Measurements from ENCODE around the gene WT1.

DNA sequence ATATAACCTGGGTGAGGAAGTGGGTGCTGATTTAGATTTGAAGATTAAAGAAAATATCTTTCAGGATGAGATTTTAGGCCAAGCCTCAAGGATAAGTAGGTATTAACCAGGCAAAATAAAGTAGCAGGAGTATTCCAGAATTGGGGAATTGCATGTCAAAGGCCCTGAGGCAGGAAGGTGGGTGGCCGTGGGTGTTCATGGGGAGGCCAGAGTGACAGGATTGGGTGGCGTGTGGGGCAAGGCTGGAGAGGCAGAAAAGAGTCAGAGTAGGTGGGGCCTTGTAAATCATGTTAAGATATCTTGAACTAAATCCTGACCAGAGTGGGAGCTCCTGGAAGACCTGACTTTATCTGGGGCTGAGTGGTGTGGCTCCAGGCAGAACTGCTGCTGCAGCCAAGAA, 19.7 kb upstream of the WT1 start:
- TF ChIP-seq, protein P1, sequence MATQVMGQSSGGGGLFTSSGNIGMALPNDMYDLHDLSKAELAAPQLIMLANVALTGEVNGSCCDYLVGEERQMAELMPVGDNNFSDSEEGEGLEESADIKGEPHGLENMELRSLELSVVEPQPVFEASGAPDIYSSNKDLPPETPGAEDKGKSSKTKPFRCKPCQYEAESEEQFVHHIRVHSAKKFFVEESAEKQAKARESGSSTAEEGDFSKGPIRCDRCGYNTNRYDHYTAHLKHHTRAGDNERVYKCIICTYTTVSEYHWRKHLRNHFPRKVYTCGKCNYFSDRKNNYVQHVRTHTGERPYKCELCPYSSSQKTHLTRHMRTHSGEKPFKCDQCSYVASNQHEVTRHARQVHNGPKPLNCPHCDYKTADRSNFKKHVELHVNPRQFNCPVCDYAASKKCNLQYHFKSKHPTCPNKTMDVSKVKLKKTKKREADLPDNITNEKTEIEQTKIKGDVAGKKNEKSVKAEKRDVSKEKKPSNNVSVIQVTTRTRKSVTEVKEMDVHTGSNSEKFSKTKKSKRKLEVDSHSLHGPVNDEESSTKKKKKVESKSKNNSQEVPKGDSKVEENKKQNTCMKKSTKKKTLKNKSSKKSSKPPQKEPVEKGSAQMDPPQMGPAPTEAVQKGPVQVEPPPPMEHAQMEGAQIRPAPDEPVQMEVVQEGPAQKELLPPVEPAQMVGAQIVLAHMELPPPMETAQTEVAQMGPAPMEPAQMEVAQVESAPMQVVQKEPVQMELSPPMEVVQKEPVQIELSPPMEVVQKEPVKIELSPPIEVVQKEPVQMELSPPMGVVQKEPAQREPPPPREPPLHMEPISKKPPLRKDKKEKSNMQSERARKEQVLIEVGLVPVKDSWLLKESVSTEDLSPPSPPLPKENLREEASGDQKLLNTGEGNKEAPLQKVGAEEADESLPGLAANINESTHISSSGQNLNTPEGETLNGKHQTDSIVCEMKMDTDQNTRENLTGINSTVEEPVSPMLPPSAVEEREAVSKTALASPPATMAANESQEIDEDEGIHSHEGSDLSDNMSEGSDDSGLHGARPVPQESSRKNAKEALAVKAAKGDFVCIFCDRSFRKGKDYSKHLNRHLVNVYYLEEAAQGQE (IDR thresholded peaks at IDR 0.05; ENCODE audit: low read depth) = no peak
- TF ChIP-seq, protein P2, sequence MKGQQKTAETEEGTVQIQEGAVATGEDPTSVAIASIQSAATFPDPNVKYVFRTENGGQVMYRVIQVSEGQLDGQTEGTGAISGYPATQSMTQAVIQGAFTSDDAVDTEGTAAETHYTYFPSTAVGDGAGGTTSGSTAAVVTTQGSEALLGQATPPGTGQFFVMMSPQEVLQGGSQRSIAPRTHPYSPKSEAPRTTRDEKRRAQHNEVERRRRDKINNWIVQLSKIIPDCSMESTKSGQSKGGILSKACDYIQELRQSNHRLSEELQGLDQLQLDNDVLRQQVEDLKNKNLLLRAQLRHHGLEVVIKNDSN (IDR thresholded peaks at IDR 0.05) = no peak
- TF ChIP-seq EP300 (IDR thresholded peaks at IDR 0.05; ENCODE audit: borderline replicate concordance) = no peak
- TF ChIP-seq, protein P3, sequence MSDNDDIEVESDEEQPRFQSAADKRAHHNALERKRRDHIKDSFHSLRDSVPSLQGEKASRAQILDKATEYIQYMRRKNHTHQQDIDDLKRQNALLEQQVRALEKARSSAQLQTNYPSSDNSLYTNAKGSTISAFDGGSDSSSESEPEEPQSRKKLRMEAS (IDR thresholded peaks at IDR 0.05) = no peak
- TF ChIP-seq FOXM1 (IDR thresholded peaks at IDR 0.05; ENCODE audit: borderline replicate concordance, low read depth) = no peak
- no peak for TF ChIP-seq TAF1 (IDR thresholded peaks at IDR 0.05; ENCODE audit: low read depth)
- no peak for TF ChIP-seq CEBPB (IDR thresholded peaks at IDR 0.05)
- no peak for TF ChIP-seq RAD21 (IDR thresholded peaks at IDR 0.05; ENCODE audit: low read depth)
- no peak for TF ChIP-seq YY1 (IDR thresholded peaks at IDR 0.05; ENCODE audit: low read depth)
- no peak for TF ChIP-seq EGR1 (IDR thresholded peaks at IDR 0.05)
- no peak for TF ChIP-seq CREB1 (IDR thresholded peaks at IDR 0.05; ENCODE audit: low read depth)
- no peak for TF ChIP-seq NFIC (IDR thresholded peaks at IDR 0.05)
- no peak for TF ChIP-seq ZBTB7A (IDR thresholded peaks at IDR 0.05; ENCODE audit: low read depth)
